WTC11 (cell line): Measurements from ENCODE around the gene ADGRG7. TPM values are rescaled to one million over a fixed set of nuclear protein-coding genes. Genes with fewer than 3 reads are reported as not detected.

Source experiments
- ATAC-seq: fragments of 200-7000 bp; cut with Tn5 transposase; 2 replicates; pipeline ENCODE4 v1.10.0; 2021; ENCODE audit warnings: mild to moderate bottlenecking, moderate library complexity
- CTCF ChIA-PET: fragments of 300-600 bp; sonication (Branson Sonifier 250); formaldehyde crosslinking; loops from one replicate; lab custom pipeline; 2021; ENCODE audit warnings: antibody characterized with exemption; lab: Charles Lee
- POLR2A ChIA-PET: fragments of 350-600 bp; sonication (Branson Sonifier 250); formaldehyde crosslinking; loops from one replicate; lab custom pipeline; 2021; ENCODE audit warnings: antibody characterized with exemption; lab: Charles Lee
- DNase-seq: peaks from one replicate; pipeline ENCODE4 v3.0.0; 2021; ENCODE audit warnings: low spot score
- H3K27ac Mint-ChIP-seq: 2 replicates; pipeline ENCODE4 v1.8.0; 2021; ENCODE audit warnings: mixed read lengths
- H3K27me3 Mint-ChIP-seq: 2 replicates; pipeline ENCODE4 v1.8.0; 2021; ENCODE audit warnings: low read depth, mild to moderate bottlenecking, moderate library complexity, mixed read lengths
- H3K36me3 Mint-ChIP-seq: 2 replicates; pipeline ENCODE4 v1.8.0; 2021; ENCODE audit warnings: mixed read lengths
- H3K4me1 Mint-ChIP-seq: 2 replicates; pipeline ENCODE4 v1.8.0; 2022; ENCODE audit warnings: mixed read lengths
- H3K4me3 Mint-ChIP-seq: 2 replicates; pipeline ENCODE4 v1.8.0; 2021; ENCODE audit warnings: mild to moderate bottlenecking, moderate library complexity, mixed read lengths
- H3K9me3 Mint-ChIP-seq: 2 replicates; pipeline ENCODE4 v1.8.0; 2021; ENCODE audit warnings: mixed read lengths
- AR ChIP-seq: fragments of 250-450 bp; sonication (Bioruptor Pico); IDR thresholded peaks from 2 replicates; pipeline ENCODE4 v1.9.0; 2021; ENCODE audit warnings: mild to moderate bottlenecking
- ARID4B ChIP-seq: sonication (generic); formaldehyde crosslinking; IDR thresholded peaks from 2 replicates; pipeline ENCODE4 v1.8.0; 2023; ENCODE audit warnings: missing genetic modification reagents, mild to moderate bottlenecking, borderline replicate concordance
- ATF1 ChIP-seq: sonication (generic); formaldehyde crosslinking; IDR thresholded peaks from 2 replicates; pipeline ENCODE4 v1.8.1; 2023; ENCODE audit warnings: mild to moderate bottlenecking, moderate library complexity, missing genetic modification reagents
- CREB1 ChIP-seq: sonication (generic); formaldehyde crosslinking; IDR thresholded peaks from 2 replicates; pipeline ENCODE4 v1.8.0; 2023; ENCODE audit warnings: mild to moderate bottlenecking, missing genetic modification reagents
- ERG ChIP-seq: fragments of 250-450 bp; sonication (Bioruptor Pico); IDR thresholded peaks from 2 replicates; pipeline ENCODE4 v1.8.0; 2021; ENCODE audit warnings: mild to moderate bottlenecking
- ETV6 ChIP-seq: sonication (generic); formaldehyde crosslinking; IDR thresholded peaks from 2 replicates; pipeline ENCODE4 v1.8.1; 2022; ENCODE audit warnings: mild to moderate bottlenecking, missing genetic modification reagents
- HMGXB4 ChIP-seq: sonication (generic); formaldehyde crosslinking; IDR thresholded peaks from 2 replicates; pipeline ENCODE4 v1.8.1; 2023; ENCODE audit warnings: mild to moderate bottlenecking, moderate library complexity, missing genetic modification reagents
- JAZF1 ChIP-seq: fragments of 250-450 bp; sonication (Bioruptor Pico); IDR thresholded peaks from 2 replicates; pipeline ENCODE4 v1.9.0; 2021; ENCODE audit warnings: moderate library complexity, mild to moderate bottlenecking, inconsistent platforms
- NR2C2 ChIP-seq: sonication (generic); formaldehyde crosslinking; IDR thresholded peaks from 2 replicates; pipeline ENCODE4 v1.8.0; 2022; ENCODE audit warnings: mild to moderate bottlenecking, missing genetic modification reagents
- PRRX2 ChIP-seq: fragments of 250-450 bp; sonication (Bioruptor Pico); IDR thresholded peaks from 2 replicates; pipeline ENCODE4 v1.8.0; 2021; ENCODE audit warnings: mild to moderate bottlenecking
- RORB ChIP-seq: fragments of 250-450 bp; sonication (Bioruptor Pico); IDR thresholded peaks from 2 replicates; pipeline ENCODE4 v1.9.0; 2021; ENCODE audit warnings: mild to moderate bottlenecking
- TCF7 ChIP-seq: sonication (generic); formaldehyde crosslinking; IDR thresholded peaks from 2 replicates; pipeline ENCODE4 v1.8.0; 2022; ENCODE audit warnings: mild to moderate bottlenecking, low read depth, missing genetic modification reagents, moderate library complexity
- ZBTB43 ChIP-seq: sonication (generic); formaldehyde crosslinking; IDR thresholded peaks from 2 replicates; pipeline ENCODE4 v1.8.1; 2023; ENCODE audit warnings: mild to moderate bottlenecking, missing genetic modification reagents
- ZNF532 ChIP-seq: fragments of 250-450 bp; sonication (Bioruptor Pico); IDR thresholded peaks from 2 replicates; pipeline ENCODE4 v1.9.0; 2021; ENCODE audit warnings: mild to moderate bottlenecking, borderline replicate concordance
- ZSCAN18 ChIP-seq: fragments of 250-450 bp; sonication (Bioruptor Pico); IDR thresholded peaks from 2 replicates; pipeline ENCODE4 v2.1.2; 2022; ENCODE audit warnings: mild to moderate bottlenecking, moderate library complexity
- total RNA-seq: library from RNA; stranded (reverse); gene quantifications from 3 replicates; pipeline ENCODE4 v1.2.3, GENCODE V29; 2021

ADGRG7 gene
- total RNA-seq, 1 experiment from 2014 or later: not detected

GRCh38 chr3:100697723-100698285, 88.4 kb downstream of the ADGRG7 start:
- Mint-ChIP-seq H3K27me3 (peaks cover 10% of the 10 kb centered on the region), H3K27ac (no peak overlapping the region), H3K4me1 (no peaks in the 10 kb centered on the region), H3K4me3 (no peak overlapping the region), H3K9me3 (no peaks in the 10 kb centered on the region), H3K36me3 (no peaks in the 10 kb centered on the region)
- TF ChIP-seq AR (no peak), PRRX2 (CRISPR knock-in tag) (no peak), ERG (CRISPR knock-in tag) (no peak), RORB (no peak), CREB1 (CRISPR knock-in tag) (no peak), TCF7 (no peak), ZSCAN18 (no peak), NR2C2 (no peak), ZNF532 (CRISPR knock-in tag) (no peak), ARID4B (no peak), ATF1 (CRISPR knock-in tag) (no peak), ZBTB43 (no peak), HMGXB4 (no peak), JAZF1 (CRISPR knock-in tag) (no peak), ETV6 (CRISPR knock-in tag) (no peak)
- ATAC-seq (no peak), DNase-seq (no peak)
- POLR2A ChIA-PET: no interaction called here
- CTCF ChIA-PET: no interaction called here
